OCI-LY1 (cell line): Measurements from ENCODE around the gene RFX4.

Experiments
- H2AFZ ChIP-seq: fragments of 200-600 bp; sonication (generic), shearing (Covaris generic); 2 replicates; pipeline ENCODE4 v1.6.0; 2014; ENCODE audit warnings: antibody characterized with exemption, mild to moderate bottlenecking, low read length
- H3F3A ChIP-seq: fragments of 200-600 bp; sonication (generic), shearing (Covaris generic); 2 replicates; pipeline ENCODE4 v1.6.0; 2014; ENCODE audit warnings: mild to moderate bottlenecking, antibody characterized with exemption, low read length, moderate library complexity; ENCODE audit not compliant: insufficient read depth
- H3K27ac ChIP-seq: fragments of 200-600 bp; sonication (generic); 2 replicates; pipeline ENCODE4 v1.5.1; 2014; ENCODE audit warnings: low read length, mixed run types, mild to moderate bottlenecking, low read depth; ENCODE audit not compliant: poor library complexity, severe bottlenecking
- H3K27me3 ChIP-seq: fragments of 200-600 bp; sonication (generic); 2 replicates; pipeline ENCODE4 v1.6.0; 2014; ENCODE audit warnings: antibody characterized with exemption, mild to moderate bottlenecking, low read length, moderate library complexity; ENCODE audit not compliant: insufficient read depth
- H3K36me3 ChIP-seq: fragments of 200-600 bp; sonication (generic); 2 replicates; pipeline ENCODE4 v1.6.1; 2014; ENCODE audit warnings: mild to moderate bottlenecking, antibody characterized with exemption, low read length, moderate library complexity, mixed read lengths; ENCODE audit not compliant: insufficient read depth
- H3K4me1 ChIP-seq: fragments of 200-600 bp; sonication (generic); 2 replicates; pipeline ENCODE4 v1.5.1; 2014; ENCODE audit warnings: mild to moderate bottlenecking, low read length, moderate library complexity; ENCODE audit not compliant: insufficient read depth, severe bottlenecking
- H3K4me2 ChIP-seq: fragments of 200-600 bp; sonication (generic), shearing (Covaris generic); 2 replicates; pipeline ENCODE4 v1.6.1; 2014; ENCODE audit warnings: low read length
- H3K4me3 ChIP-seq: fragments of 200-600 bp; sonication (generic); 2 replicates; pipeline ENCODE4 v1.5.1; 2014; ENCODE audit warnings: low read length, low read depth, mild to moderate bottlenecking, mixed read lengths; ENCODE audit not compliant: poor library complexity, severe bottlenecking
- H3K79me2 ChIP-seq: fragments of 200-600 bp; shearing (Covaris generic); 2 replicates; pipeline ENCODE4 v1.6.1; 2016; ENCODE audit warnings: mixed run types, low read length, mixed read lengths; ENCODE audit not compliant: insufficient read depth
- H3K9ac ChIP-seq: fragments of 200-600 bp; sonication (generic), shearing (Covaris generic); 2 replicates; pipeline ENCODE4 v1.6.1; 2014; ENCODE audit warnings: mild to moderate bottlenecking, low read length, mixed read lengths
- H3K9me2 ChIP-seq: fragments of 200-600 bp; sonication (generic), shearing (Covaris generic); 2 replicates; pipeline ENCODE4 v1.6.1; 2014; ENCODE audit warnings: low read depth, mild to moderate bottlenecking, low read length, mixed read lengths
- H3K9me3 ChIP-seq: fragments of 200-600 bp; shearing (Covaris generic); 2 replicates; pipeline ENCODE4 v1.6.1; 2014; ENCODE audit warnings: low read length, mixed read lengths
- H4K20me1 ChIP-seq: fragments of 200-600 bp; sonication (generic), shearing (Covaris generic); 2 replicates; pipeline ENCODE4 v1.6.0; 2016; ENCODE audit warnings: mild to moderate bottlenecking, low read length; ENCODE audit not compliant: insufficient read depth
- CTCF ChIP-seq: fragments of 200-600 bp; sonication (generic), shearing (Covaris generic); IDR thresholded peaks from 2 replicates; pipeline ENCODE4 v1.5.1; 2017; ENCODE audit warnings: mild to moderate bottlenecking, antibody characterized with exemption, low read length, moderate library complexity, mixed read lengths
- EZH2 ChIP-seq: fragments of 200-600 bp; sonication (generic), shearing (Covaris generic); IDR thresholded peaks from 2 replicates; pipeline ENCODE4 v1.8.0; 2017; ENCODE audit warnings: borderline replicate concordance, mixed run types, mild to moderate bottlenecking, antibody characterized with exemption, low read length, moderate library complexity, mixed read lengths

Gene RFX4

GRCh38 chr12:106705971-106706370 is 123.2 kb downstream of the RFX4 start:
- Histone ChIP-seq H3K27ac (no peak overlapping the region), H3K27me3 (no peaks in the 10 kb centered on the region), H3F3A (no peaks in the 10 kb centered on the region), H3K4me1 (no peaks in the 10 kb centered on the region), H3K4me2 (no peak overlapping the region), H3K9me2 (no peaks in the 10 kb centered on the region), H2AFZ (no peak overlapping the region), H4K20me1 (no peaks in the 10 kb centered on the region), H3K9me3 (no peaks in the 10 kb centered on the region), H3K9ac (no peak overlapping the region), H3K4me3 (no peak overlapping the region), H3K36me3 (no peaks in the 10 kb centered on the region), H3K79me2 (no peaks in the 10 kb centered on the region)
- TF ChIP-seq EZH2 (no peak), CTCF (no peak)

DNA sequence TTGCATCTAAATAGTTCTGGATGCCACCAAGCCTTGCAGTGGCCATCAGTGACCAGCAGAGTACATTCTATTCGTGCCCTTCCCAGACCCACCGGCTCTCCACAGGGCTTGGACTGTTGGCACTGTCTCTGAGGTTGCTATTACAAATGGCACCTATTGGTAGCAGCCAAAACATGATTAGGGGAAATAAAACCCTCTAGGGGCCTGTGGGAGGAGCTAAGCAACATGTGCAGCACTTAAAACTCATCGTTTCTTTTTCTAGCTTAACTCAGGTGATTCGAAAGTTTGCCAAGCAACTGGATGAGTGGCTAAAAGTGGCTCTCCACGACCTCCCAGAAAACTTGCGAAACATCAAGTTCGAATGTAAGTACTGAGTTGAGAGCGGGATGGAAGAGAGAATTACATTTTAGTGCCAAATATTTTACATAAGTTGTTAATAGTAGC is 126.3 kb downstream of the RFX4 start:
- Histone ChIP-seq H3K27me3 (no peaks in the 10 kb centered on the region), H3K36me3 (no peaks in the 10 kb centered on the region), H4K20me1 (no peaks in the 10 kb centered on the region), H2AFZ (no peak overlapping the region), H3K9me3 (no peaks in the 10 kb centered on the region), H3K4me3 (no peak overlapping the region), H3F3A (no peaks in the 10 kb centered on the region), H3K9me2 (no peaks in the 10 kb centered on the region), H3K27ac (no peak overlapping the region), H3K4me2 (no peak overlapping the region), H3K79me2 (no peaks in the 10 kb centered on the region), H3K9ac (no peak overlapping the region), H3K4me1 (no peaks in the 10 kb centered on the region)
- TF ChIP-seq EZH2: no peak

DNA sequence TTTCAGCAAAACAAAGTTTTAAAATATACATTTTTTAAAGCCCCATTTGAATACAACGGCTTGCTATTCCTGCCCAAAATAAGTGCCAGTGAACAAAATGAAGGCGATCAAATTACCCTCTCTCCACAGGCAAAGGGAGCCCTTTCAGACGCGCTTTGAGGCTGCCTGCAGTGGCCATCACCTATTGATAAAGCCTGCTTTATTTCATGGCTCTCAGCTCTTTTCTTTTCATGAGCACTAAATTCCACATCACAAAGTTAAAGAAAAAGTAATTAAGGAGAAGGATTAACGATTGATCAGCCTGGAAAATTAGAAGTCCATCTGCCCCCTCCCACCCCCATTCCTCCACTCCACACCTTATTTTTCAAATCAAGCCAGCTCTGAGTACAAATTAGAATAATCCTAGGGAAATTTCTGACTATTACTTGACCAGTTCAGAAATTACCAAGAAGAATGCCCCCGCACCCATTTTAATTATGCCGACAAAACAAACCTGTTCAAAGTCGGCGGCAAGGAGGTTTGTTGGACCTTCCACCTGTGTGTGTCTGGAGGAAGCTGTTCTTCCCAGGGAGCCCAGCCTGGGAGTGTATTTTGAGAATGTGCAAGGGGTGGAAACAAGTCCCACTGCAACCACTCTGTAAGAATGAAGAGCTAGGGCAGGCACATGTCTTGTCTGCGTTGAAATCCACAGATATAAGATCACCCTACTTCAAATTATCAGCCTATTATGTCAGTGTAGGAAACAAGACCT is 127.5 kb downstream of the RFX4 start:
- Histone ChIP-seq H3K4me2 (no peak overlapping the region), H2AFZ (no peak overlapping the region)
- no peak for TF ChIP-seq EZH2

DNA sequence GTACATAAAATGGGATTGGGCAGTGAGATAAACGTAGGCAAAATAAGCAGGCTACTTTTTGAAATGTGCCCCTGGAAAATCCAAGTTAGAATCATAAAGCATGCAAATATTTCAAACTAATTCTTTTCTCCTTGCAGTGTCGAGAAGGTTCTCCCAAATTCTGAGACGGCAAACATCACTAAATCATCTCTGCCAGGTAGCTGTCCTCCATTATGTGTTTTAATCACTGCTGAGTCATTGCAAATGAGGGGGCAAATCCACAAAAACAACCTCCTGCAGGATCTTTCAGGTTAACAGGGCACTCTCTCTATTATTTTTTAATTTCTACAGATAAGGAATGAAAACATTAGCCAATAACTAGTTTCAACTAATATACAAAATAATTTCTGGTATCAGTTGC is 128.5 kb downstream of the RFX4 start:
- Histone ChIP-seq H3K9me2 (no peaks in the 10 kb centered on the region), H3K4me2 (no peak overlapping the region), H3K27me3 (no peaks in the 10 kb centered on the region), H3K79me2 (no peaks in the 10 kb centered on the region), H3K9ac (no peak overlapping the region), H4K20me1 (no peaks in the 10 kb centered on the region), H3K36me3 (no peaks in the 10 kb centered on the region), H2AFZ (no peak overlapping the region), H3K9me3 (no peaks in the 10 kb centered on the region), H3F3A (no peaks in the 10 kb centered on the region), H3K4me1 (no peaks in the 10 kb centered on the region), H3K27ac (no peak overlapping the region), H3K4me3 (no peak overlapping the region)
- no peak for TF ChIP-seq EZH2
- no peak for TF ChIP-seq CTCF

More for the DNA sequence above, 127.5 kb downstream of the RFX4 start:
- H3K9me2 ChIP-seq: no peaks in the 10 kb centered on the region
- no peaks in the 10 kb centered on the region for H3K4me1 ChIP-seq
- H4K20me1 ChIP-seq: no peaks in the 10 kb centered on the region
- H3K27ac ChIP-seq: no peak overlapping the region
- H3F3A ChIP-seq: no peaks in the 10 kb centered on the region
- no peak overlapping the region for H3K9ac ChIP-seq
- no peaks in the 10 kb centered on the region for H3K27me3 ChIP-seq
- H3K79me2 ChIP-seq: no peaks in the 10 kb centered on the region
- H3K4me3 ChIP-seq: no peak overlapping the region
- H3K36me3 ChIP-seq: no peaks in the 10 kb centered on the region
- no peaks in the 10 kb centered on the region for H3K9me3 ChIP-seq
